ENCODE data around the gene CNGB1. TPM values are rescaled to one million over a fixed set of nuclear protein-coding genes. Genes with fewer than 3 reads are reported as not detected.

CNGB1 gene
- total and polyA plus RNA-seq, 12 donors, result not detected

GRCh38 chr16:57991551-57992059, 20.7 kb upstream of the CNGB1 start:
- peaks cover 0 to 34% (median 5%) of the 10 kb centered on the region in 9 donors for H3K36me3 ChIP-seq
- H3K27ac ChIP-seq, result no peak overlapping the region
- intact Hi-C loops (cut with DNase I), result loop anchor here in 2 of 10 donors (5.0 to 10.0 kb wide), 4 partner anchors 84 to 407 kb away; no protein-coding TSS in a partner anchor
- H3K4me3 ChIP-seq, result no peak overlapping the region
- no peak for TF ChIP-seq CTCF (IDR thresholded peaks at IDR 0.05)
- no peak for DNase-seq
- WGBS, 2 donors, result 87 to 88% methylated on average over 11 of the region's 11 CpGs
- peaks cover 5 to 25% (median 14%) of the 10 kb centered on the region in 9 donors for H3K4me1 ChIP-seq
- no peaks in the 10 kb centered on the region for H3K27me3 ChIP-seq
- ATAC-seq, result no peak
- no peaks in the 10 kb centered on the region for H3K9me3 ChIP-seq

- intact Hi-C loops (cut with DNase I), result loop anchor here in 2 of 10 donors (5.0 kb wide), 2 partner anchors 72 to 232 kb away; no protein-coding TSS in a partner anchor
- peak overlapping the region in 3 of 10 donors; percentile 22 to 53 (median 30) for H3K27ac ChIP-seq
Measured at GRCh38 chr16:57988929-57989328, 18.0 kb upstream of the CNGB1 start.

GRCh38 chr16:57987441-57988177, 16.7 kb upstream of the CNGB1 start:
- DNase-seq (no peak), ATAC-seq (no peak)
- Histone ChIP-seq H3K27ac (no peak overlapping the region), H3K36me3 (no peaks in the 10 kb centered on the region), H3K4me1 (peaks cover 6 to 24% (median 15%) of the 10 kb centered on the region in 9 donors), H3K4me3 (no peak overlapping the region), H3K27me3 (peaks cover 0 to 13% (median 0%) of the 10 kb centered on the region in 7 donors), H3K9me3 (no peaks in the 10 kb centered on the region)
- intact Hi-C loops (cut with DNase I), result loop anchor here in 2 of 10 donors (5.0 kb wide), 2 partner anchors 70 to 230 kb away; no protein-coding TSS in a partner anchor
- 93 to 96% methylated on average over 8 of the region's 8 CpGs for WGBS, 2 donors
- no peak for TF ChIP-seq CTCF (IDR thresholded peaks at IDR 0.05)

More at GRCh38 chr16:57988929-57989328, 18.0 kb upstream of the CNGB1 start:
- Histone ChIP-seq H3K9me3 (no peaks in the 10 kb centered on the region), H3K4me1 (peaks cover 6 to 24% (median 15%) of the 10 kb centered on the region in 9 donors), H3K27me3 (peaks cover 0 to 12% (median 0%) of the 10 kb centered on the region in 7 donors), H3K4me3 (no peak overlapping the region), H3K36me3 (peaks cover 0 to 8% (median 0%) of the 10 kb centered on the region in 9 donors)
- 35 to 53% methylated on average over 1 of the region's 1 CpG for WGBS, 2 donors
- peak; percentile 22 to 83 (median 54) for ATAC-seq
- TF ChIP-seq CTCF (IDR thresholded peaks at IDR 0.05), result no peak
- peak; percentile 40 to 57 for DNase-seq

GRCh38 chr16:57986196-57986595, 15.3 kb upstream of the CNGB1 start:
- Histone ChIP-seq H3K27ac (no peak overlapping the region), H3K4me1 (peaks cover 6 to 24% (median 15%) of the 10 kb centered on the region in 9 donors), H3K36me3 (no peaks in the 10 kb centered on the region), H3K9me3 (no peaks in the 10 kb centered on the region), H3K27me3 (peaks cover 0 to 13% (median 0%) of the 10 kb centered on the region in 7 donors), H3K4me3 (no peak overlapping the region)
- intact Hi-C loops (cut with DNase I), result loop anchor here in 2 of 10 donors (5.0 kb wide), 2 partner anchors 69 to 229 kb away; no protein-coding TSS in a partner anchor
- DNase-seq (no peak), ATAC-seq (no peak)
- no peak for TF ChIP-seq CTCF (IDR thresholded peaks at IDR 0.05)
- 62 to 72% methylated on average over 9 of the region's 9 CpGs for WGBS, 2 donors

Measured in heart right ventricle (tissue), 16 donors.